Sigmoid colon (tissue), 4 donors: ENCODE measurements around the gene TDG.

Experiments
- POLR2A ChIP-seq, 2 donors: fragments of 450-650 bp; IDR thresholded peaks; one replicate each; pipeline ENCODE4 v1.6.1; 2016; ENCODE audit warnings: antibody characterized with exemption in 2 of 2, mild to moderate bottlenecking in 2 of 2, moderate library complexity in 2 of 2
- POLR2AphosphoS5 ChIP-seq, 4 donors: sonication (generic); formaldehyde crosslinking; IDR thresholded peaks; one replicate each; pipeline ENCODE4 v1.6.1; 2017; ENCODE audit warnings: antibody characterized with exemption in 4 of 4

- TF ChIP-seq POLR2AphosphoS5 (IDR thresholded peaks at IDR 0.05) (no peak), POLR2A (IDR thresholded peaks at IDR 0.05) (no peak)
Observed at GRCh38 chr12:103956509-103957027, 9.1 kb upstream of the TDG start.
